Measurements from ENCODE around the gene TMSB15C. TPM values are rescaled to one million over a fixed set of nuclear protein-coding genes. Genes with fewer than 3 reads are reported as not detected.
"Not testable (repeated sequence)": the region's sequence is repeated elsewhere in the genome, so short reads cannot be mapped to it uniquely, and the experiment has no call there.

TMSB15C gene
- 1 to 10 TPM; 2.7 to 3.2 TPM for total RNA-seq

- CTCF ChIA-PET, POLR2A ChIA-PET: not testable (repeated sequence)
Observed at GRCh38 chrX:104075778-104076445, at the start of gene TMSB15C. Gene TMSB15C, minus strand, starts transcription at chrX:104076236.

- ChIA-PET POLR2A (interaction anchor here (0.7 to 1.5 kb wide), 2 partner anchors 10 to 212 kb away, joined by 3 to 8 read pairs; no protein-coding TSS in a partner anchor), CTCF (no interaction called here)
Observed at GRCh38 chrX:104122829-104123228, 46.8 kb upstream of the TMSB15C start.

GRCh38 chrX:104118765-104119164, 42.7 kb upstream of the TMSB15C start:
- CTCF ChIA-PET, result no interaction called here
- POLR2A ChIA-PET, result no interaction called here

GRCh38 chrX:104117759-104118158, 41.7 kb upstream of the TMSB15C start:
- POLR2A ChIA-PET, result no interaction called here
- CTCF ChIA-PET, result no interaction called here

GRCh38 chrX:104113222-104113965, 37.4 kb upstream of the TMSB15C start:
- ChIA-PET POLR2A (interaction anchor here (1.6 kb wide), 1 partner anchor 10 kb away, joined by 8 read pairs; no protein-coding TSS in a partner anchor), CTCF (interaction anchor here (0.7 to 1.2 kb wide), 4 partner anchors 13 to 28 kb away, joined by 3 to 5 read pairs (median 3); no protein-coding TSS in a partner anchor)

GRCh38 chrX:104112326-104112951, 36.4 kb upstream of the TMSB15C start, which contains the start of gene ZCCHC18:
Gene ZCCHC18, plus strand, starts transcription at chrX:104112523. Its CDS starts 1,589 bp downstream, at chrX:104114112.
- POLR2A ChIA-PET, result interaction anchor here (0.5 to 1.6 kb wide), 2 partner anchors 11 to 802 kb away, joined by 3 to 8 read pairs; partner anchors contain the start of gene BEX2
- CTCF ChIA-PET, result interaction anchor here (0.9 to 1.2 kb wide), 3 partner anchors 12 to 20 kb away, joined by 3 to 5 read pairs (median 3); no protein-coding TSS in a partner anchor

GRCh38 chrX:104110491-104111240, 34.6 kb upstream of the TMSB15C start:
- CTCF ChIA-PET, result interaction anchor here (0.8 to 1.1 kb wide), 3 partner anchors 15 to 266 kb away, joined by 3 read pairs; no protein-coding TSS in a partner anchor
- POLR2A ChIA-PET, result not testable (repeated sequence)

- CTCF ChIA-PET, result no interaction called here
- POLR2A ChIA-PET, result no interaction called here
Observed at GRCh38 chrX:104108955-104109354, 32.9 kb upstream of the TMSB15C start.

- ChIA-PET POLR2A (no interaction called here), CTCF (no interaction called here)
Observed at GRCh38 chrX:104105330-104106262, 29.6 kb upstream of the TMSB15C start.

GRCh38 chrX:104104676-104105075, 28.6 kb upstream of the TMSB15C start:
- POLR2A ChIA-PET, result no interaction called here
- CTCF ChIA-PET, result no interaction called here

- ChIA-PET POLR2A (no interaction called here), CTCF (interaction anchor here (0.9 to 4.2 kb wide), 2 partner anchors 13 to 38 kb away, joined by 3 to 19 read pairs; partner anchors contain the start of gene ZCCHC18)
Observed at GRCh38 chrX:104098919-104099318, 22.9 kb upstream of the TMSB15C start.

- POLR2A ChIA-PET, result no interaction called here
- CTCF ChIA-PET, result interaction anchor here (0.9 to 4.2 kb wide), 2 partner anchors 14 to 39 kb away, joined by 3 to 19 read pairs; partner anchors contain the start of gene ZCCHC18
Observed at GRCh38 chrX:104098151-104098808, 22.2 kb upstream of the TMSB15C start.

GRCh38 chrX:104085919-104086318, 9.9 kb upstream of the TMSB15C start:
- ChIA-PET POLR2A (no interaction called here), CTCF (interaction anchor here (0.9 kb wide), 1 partner anchor 28 kb away, joined by 3 read pairs; no protein-coding TSS in a partner anchor)

GRCh38 chrX:104085477-104085876, 9.4 kb upstream of the TMSB15C start:
- POLR2A ChIA-PET, result no interaction called here
- CTCF ChIA-PET, result interaction anchor here (0.9 kb wide), 1 partner anchor 28 kb away, joined by 3 read pairs; no protein-coding TSS in a partner anchor

- ChIA-PET CTCF (interaction anchor here (0.9 kb wide), 1 partner anchor 29 kb away, joined by 3 read pairs; no protein-coding TSS in a partner anchor), POLR2A (no interaction called here)
Observed at GRCh38 chrX:104084534-104085277, 8.7 kb upstream of the TMSB15C start.

- POLR2A ChIA-PET, result no interaction called here
- CTCF ChIA-PET, result no interaction called here
Observed at GRCh38 chrX:104084063-104084462, 8.0 kb upstream of the TMSB15C start.

- CTCF ChIA-PET, POLR2A ChIA-PET: not testable (repeated sequence)
Observed at GRCh38 chrX:104077854-104078253, 1.8 kb upstream of the TMSB15C start.
